HUES6 (cell line): Measurements from ENCODE around the gene TMEM266.

Experiments
- H3K27ac ChIP-seq: 2 replicates; pipeline ENCODE4 v1.7.0; 2013; ENCODE audit warnings: low read depth, mild to moderate bottlenecking, low read length, inconsistent platforms
- H3K27me3 ChIP-seq: 2 replicates; pipeline ENCODE4 v1.6.1; 2013; ENCODE audit warnings: low read length; ENCODE audit not compliant: control insufficient read depth, insufficient read depth
- H3K36me3 ChIP-seq: 2 replicates; pipeline ENCODE4 v1.6.1; 2013; ENCODE audit warnings: low read length; ENCODE audit not compliant: control insufficient read depth, insufficient read depth
- H3K4me1 ChIP-seq: 2 replicates; pipeline ENCODE4 v1.6.1; 2013; ENCODE audit warnings: low read length; ENCODE audit not compliant: control insufficient read depth, insufficient read depth
- H3K4me3 ChIP-seq: 2 replicates; pipeline ENCODE4 v1.5.1; 2013; ENCODE audit warnings: low read depth, low read length
- H3K9ac ChIP-seq: one replicate; pipeline ENCODE4 v1.6.1; 2013; ENCODE audit warnings: mild to moderate bottlenecking, low read length
- H3K9me3 ChIP-seq: 2 replicates; pipeline ENCODE4 v1.6.1; 2013; ENCODE audit warnings: low read depth, low read length; ENCODE audit not compliant: control insufficient read depth, insufficient read depth

Gene TMEM266

GRCh38 chr15:76206325-76206976 lies 146.7 kb downstream of the TMEM266 start:
- H3K27me3 ChIP-seq: no peaks in the 10 kb centered on the region
- H3K9ac ChIP-seq: no peak overlapping the region
- no peak overlapping the region for H3K27ac ChIP-seq
- no peak overlapping the region for H3K4me3 ChIP-seq
- no peaks in the 10 kb centered on the region for H3K9me3 ChIP-seq
- H3K4me1 ChIP-seq: peaks cover 4% of the 10 kb centered on the region; the same call in 1 of the 2 replicates
- peaks cover 6% of the 10 kb centered on the region; the same call in 1 of the 2 replicates for H3K36me3 ChIP-seq

DNA sequence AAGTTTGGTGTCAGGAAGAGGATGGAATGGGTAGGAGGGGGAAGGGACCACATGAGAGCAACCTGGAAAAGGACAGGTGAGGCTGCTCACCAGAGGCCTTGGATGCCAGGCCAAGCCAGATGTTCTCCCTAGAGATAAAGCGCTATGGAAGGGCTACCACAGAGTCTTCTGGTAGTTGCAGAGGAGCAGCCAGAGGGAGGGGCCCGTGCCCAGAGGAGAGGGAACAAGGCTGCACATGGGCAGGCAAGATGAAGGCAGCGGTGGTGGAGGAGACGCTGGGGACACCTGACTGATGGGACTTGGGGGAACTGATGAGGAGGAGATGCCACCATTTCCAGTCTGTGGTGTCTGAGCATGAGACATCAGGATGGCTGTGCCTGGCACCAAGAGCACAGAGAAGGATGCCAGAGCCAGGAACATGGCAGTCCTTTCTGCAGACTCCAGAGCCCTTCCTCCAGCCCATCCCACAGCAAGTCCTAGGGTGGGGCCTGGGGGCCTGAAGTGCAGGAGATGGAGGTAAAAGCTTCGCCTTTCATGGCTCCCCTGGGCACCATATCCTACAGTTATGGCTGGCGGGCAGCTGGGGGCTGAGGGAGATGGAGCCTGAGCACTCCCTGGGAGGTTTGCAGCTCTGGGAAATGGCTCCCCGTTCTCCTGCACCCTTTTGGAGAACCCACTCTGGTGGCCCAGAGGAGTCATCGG lies 148.4 kb downstream of the TMEM266 start:
- Histone ChIP-seq H3K4me1 (peaks cover 4% of the 10 kb centered on the region; the same call in 1 of the 2 replicates), H3K9me3 (no peaks in the 10 kb centered on the region), H3K4me3 (no peak overlapping the region), H3K36me3 (peaks cover 8% of the 10 kb centered on the region; the same call in 1 of the 2 replicates), H3K27me3 (no peaks in the 10 kb centered on the region), H3K27ac (no peak overlapping the region), H3K9ac (no peak overlapping the region)

- no peak overlapping the region for H3K27ac ChIP-seq
- H3K36me3 ChIP-seq: peaks cover 10% of the 10 kb centered on the region; the same call in 1 of the 2 replicates
- H3K27me3 ChIP-seq: no peaks in the 10 kb centered on the region
- peaks cover 4% of the 10 kb centered on the region; the same call in 1 of the 2 replicates for H3K4me1 ChIP-seq
- H3K4me3 ChIP-seq: no peak overlapping the region
- H3K9me3 ChIP-seq: no peaks in the 10 kb centered on the region
- no peak overlapping the region for H3K9ac ChIP-seq
These were observed 149.1 kb downstream of the TMEM266 start for GRCh38 chr15:76208786-76209424.

GRCh38 chr15:76209523-76209922 lies 149.7 kb downstream of the TMEM266 start:
- Histone ChIP-seq H3K4me1 (peaks cover 4% of the 10 kb centered on the region; the same call in 1 of the 2 replicates), H3K4me3 (no peak overlapping the region), H3K36me3 (peaks cover 12% of the 10 kb centered on the region), H3K27me3 (no peaks in the 10 kb centered on the region), H3K9ac (no peak overlapping the region), H3K27ac (no peak overlapping the region), H3K9me3 (no peaks in the 10 kb centered on the region)

- H3K4me1 ChIP-seq: peaks cover 4% of the 10 kb centered on the region; the same call in 1 of the 2 replicates
- H3K9me3 ChIP-seq: no peaks in the 10 kb centered on the region
- peaks cover 16% of the 10 kb centered on the region for H3K36me3 ChIP-seq
- no peak overlapping the region for H3K9ac ChIP-seq
- no peaks in the 10 kb centered on the region for H3K27me3 ChIP-seq
- no peak overlapping the region for H3K4me3 ChIP-seq
- no peak overlapping the region for H3K27ac ChIP-seq
These were observed 150.2 kb downstream of the TMEM266 start for GRCh38 chr15:76209942-76210341.

DNA sequence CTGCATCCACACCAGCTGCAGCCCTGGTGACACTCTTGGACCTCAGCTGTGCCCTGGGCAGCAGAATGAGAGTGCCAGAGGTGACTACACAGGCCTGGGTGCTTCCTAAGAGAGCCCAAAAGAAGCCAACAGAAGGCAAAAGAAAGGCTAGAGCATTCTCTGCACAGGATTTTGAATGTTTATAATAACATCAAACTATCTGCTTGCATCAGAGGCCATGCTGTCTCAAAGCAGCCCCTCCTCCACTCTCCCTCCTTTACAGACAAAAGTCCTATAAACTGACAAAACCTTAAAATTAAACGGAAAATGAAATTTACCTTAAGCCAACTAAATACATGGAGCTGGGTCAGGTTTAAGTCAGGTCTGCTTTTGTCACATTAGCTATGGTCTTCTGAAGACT lies 155.8 kb downstream of the TMEM266 start:
- Histone ChIP-seq H3K27ac (no peak overlapping the region), H3K9ac (no peak overlapping the region), H3K4me3 (no peak overlapping the region), H3K36me3 (peaks cover 16% of the 10 kb centered on the region), H3K9me3 (0 out of 2 replicates have a peak, but pooled peaks cover 3% of the 10 kb centered on the region), H3K4me1 (no peaks in the 10 kb centered on the region), H3K27me3 (no peaks in the 10 kb centered on the region)

DNA sequence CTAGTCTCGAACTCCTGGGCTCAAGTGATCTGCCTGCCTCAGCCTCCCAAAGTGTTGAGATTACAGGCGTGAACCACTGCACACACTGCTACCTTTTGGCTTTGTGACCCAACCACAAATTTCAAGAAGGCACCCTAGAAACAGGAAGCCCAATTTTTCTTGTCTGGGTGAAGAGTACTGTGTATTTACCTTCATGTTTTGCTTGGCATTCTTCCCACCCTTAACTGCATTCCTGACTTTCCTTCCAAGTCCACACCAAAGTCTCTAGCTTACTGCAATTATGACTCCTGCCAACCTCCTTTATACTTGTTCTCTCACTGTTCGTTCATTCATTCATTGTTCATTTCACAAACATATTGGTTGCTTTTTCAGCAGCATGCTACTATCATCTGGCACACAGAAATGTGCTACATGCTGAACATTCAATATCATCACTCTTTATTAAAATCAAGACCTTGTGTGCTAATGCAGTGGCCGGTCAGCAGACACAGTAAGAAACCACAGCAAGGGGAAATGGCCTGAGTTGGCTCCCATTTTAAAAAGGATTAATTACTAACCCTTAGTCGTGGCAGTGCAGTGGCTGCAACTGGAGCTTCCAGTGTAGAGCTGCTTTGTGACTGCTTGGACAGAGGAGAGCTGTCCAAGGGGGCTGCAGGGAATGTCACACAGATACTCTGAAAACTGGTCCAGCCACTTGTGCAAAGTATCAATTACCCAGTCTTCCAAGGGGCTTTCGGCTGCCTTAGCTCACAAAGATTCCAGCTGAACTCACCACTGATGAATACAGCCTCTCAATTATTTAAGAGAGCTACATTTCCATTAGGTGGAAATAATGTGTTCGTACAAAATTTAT lies 157.5 kb downstream of the TMEM266 start:
- Histone ChIP-seq H3K9ac (no peak overlapping the region), H3K27me3 (no peaks in the 10 kb centered on the region), H3K4me3 (no peak overlapping the region), H3K4me1 (no peaks in the 10 kb centered on the region), H3K27ac (no peak overlapping the region), H3K36me3 (peaks cover 8% of the 10 kb centered on the region; the same call in 1 of the 2 replicates), H3K9me3 (0 out of 2 replicates have a peak, but pooled peaks cover 3% of the 10 kb centered on the region)

- Histone ChIP-seq H3K27ac (no peak overlapping the region), H3K4me3 (no peak overlapping the region), H3K9ac (no peak overlapping the region), H3K27me3 (no peaks in the 10 kb centered on the region), H3K4me1 (no peaks in the 10 kb centered on the region), H3K9me3 (0 out of 2 replicates have a peak, but pooled peaks cover 3% of the 10 kb centered on the region), H3K36me3 (peaks cover 8% of the 10 kb centered on the region; the same call in 1 of the 2 replicates)
These were observed 158.1 kb downstream of the TMEM266 start for GRCh38 chr15:76217882-76218217.

DNA sequence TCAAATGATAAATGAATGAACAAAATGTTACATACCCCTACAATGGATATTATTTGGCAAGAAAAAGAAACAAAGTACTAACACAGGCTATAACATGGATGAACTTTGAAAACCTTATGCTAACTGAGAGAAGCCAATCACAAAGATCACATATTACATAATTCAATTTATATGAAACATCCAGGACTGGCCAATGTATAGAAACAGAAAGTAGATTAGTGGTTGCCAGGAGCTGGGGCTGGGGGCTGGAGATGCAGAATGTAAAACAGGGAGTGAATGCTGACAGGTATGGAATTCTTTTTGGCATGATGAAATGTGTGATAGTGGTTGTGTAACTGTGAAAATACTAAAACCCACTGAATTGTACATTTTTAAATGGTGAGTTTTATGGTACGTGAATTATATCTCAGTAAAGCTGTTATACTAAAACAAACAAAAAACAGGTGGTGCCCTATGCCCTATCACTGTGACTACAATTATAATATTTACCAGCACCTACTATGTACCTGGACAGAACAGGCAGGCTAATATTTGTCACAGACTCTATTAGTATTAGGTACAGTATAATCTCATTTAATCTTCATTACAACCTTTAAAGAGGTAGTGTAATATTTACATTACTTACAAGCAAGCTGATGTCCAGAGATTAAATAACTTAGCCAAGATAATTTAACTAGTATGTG lies 161.4 kb downstream of the TMEM266 start:
- Histone ChIP-seq H3K9ac (no peak overlapping the region), H3K36me3 (peaks cover 11% of the 10 kb centered on the region; the same call in 1 of the 2 replicates), H3K9me3 (0 out of 2 replicates have a peak, but pooled peaks cover 3% of the 10 kb centered on the region), H3K27ac (no peak overlapping the region), H3K4me3 (no peak overlapping the region), H3K27me3 (no peaks in the 10 kb centered on the region), H3K4me1 (no peaks in the 10 kb centered on the region)

- Histone ChIP-seq H3K4me3 (no peak overlapping the region), H3K27me3 (no peaks in the 10 kb centered on the region), H3K9me3 (0 out of 2 replicates have a peak, but pooled peaks cover 3% of the 10 kb centered on the region), H3K4me1 (no peaks in the 10 kb centered on the region), H3K36me3 (peaks cover 11% of the 10 kb centered on the region; the same call in 1 of the 2 replicates), H3K9ac (no peak overlapping the region), H3K27ac (no peak overlapping the region)
These were observed 162.4 kb downstream of the TMEM266 start for GRCh38 chr15:76222159-76222558.
